Natural killer cell (primary cell): Measurements from ENCODE around the gene AVPR2. TPM values are rescaled to one million over a fixed set of nuclear protein-coding genes. Genes with fewer than 3 reads are reported as not detected.

ENCODE experiments used
- ATAC-seq, 3 donors: fragments of 150-1000 bp in 2 of 3; fragments of 200-7000 bp in 1 of 3; cut with Tn5 transposase; 1 replicate in 1 of 3; 2 replicates in 2 of 3; pipeline ENCODE4 v1.10.0; 2021; ENCODE audit warnings: mild to moderate bottlenecking in 2 of 3, moderate library complexity in 2 of 3
- DNase-seq, 2 donors: peaks; one replicate each; pipeline versions ENCODE4 v3.0.0 to v3.0.0-alpha.2; 2013 to 2021; ENCODE audit warnings: mixed read lengths in 1 of 2
- H3K27ac ChIP-seq: one replicate; pipeline ENCODE4 v1.5.1; 2013; ENCODE audit warnings: mild to moderate bottlenecking, low read length
- H3K27me3 ChIP-seq: one replicate; pipeline ENCODE4 v1.6.1; 2013; ENCODE audit warnings: low read length; ENCODE audit not compliant: control insufficient read depth, insufficient read depth
- H3K36me3 ChIP-seq: one replicate; pipeline ENCODE4 v1.6.1; 2013; ENCODE audit warnings: low read length; ENCODE audit not compliant: control insufficient read depth, insufficient read depth
- H3K4me1 ChIP-seq: one replicate; pipeline ENCODE4 v1.6.1; 2013; ENCODE audit warnings: low read length; ENCODE audit not compliant: control insufficient read depth, insufficient read depth
- H3K4me3 ChIP-seq: one replicate; pipeline ENCODE4 v1.5.1; 2013; ENCODE audit warnings: low read length
- H3K9me3 ChIP-seq: one replicate; pipeline ENCODE4 v1.6.1; 2013; ENCODE audit warnings: low read length; ENCODE audit not compliant: control insufficient read depth, insufficient read depth
- H3K27ac Mint-ChIP-seq, 2 donors: one replicate each; pipeline ENCODE4 v1.8.0; 2022; ENCODE audit warnings: mild to moderate bottlenecking in 2 of 2, mixed read lengths in 2 of 2, moderate library complexity in 1 of 2
- H3K27me3 Mint-ChIP-seq, 2 donors: one replicate each; pipeline ENCODE4 v1.8.0; 2022; ENCODE audit warnings: low read depth in 2 of 2, mixed read lengths in 2 of 2
- H3K36me3 Mint-ChIP-seq: one replicate; pipeline ENCODE4 v1.8.0; 2022; ENCODE audit warnings: mixed read lengths
- H3K4me1 Mint-ChIP-seq, 2 donors: one replicate each; pipeline ENCODE4 v1.8.0; 2022; ENCODE audit warnings: mixed read lengths in 2 of 2
- H3K4me3 Mint-ChIP-seq: one replicate; pipeline ENCODE4 v1.8.0; 2022; ENCODE audit warnings: mild to moderate bottlenecking, moderate library complexity, mixed read lengths
- H3K9me3 Mint-ChIP-seq, 2 donors: one replicate each; pipeline ENCODE4 v1.8.0; 2022; ENCODE audit warnings: mixed read lengths in 2 of 2
- CTCF ChIP-seq: fragments of 200-600 bp; IDR thresholded peaks from one replicate; pipeline ENCODE4 v1.8.0; 2022; ENCODE audit warnings: antibody characterized with exemption
- WGBS: methylation state at CpG from one replicate; pipeline ENCODE4 v1.1.7; 2013; ENCODE audit warnings: missing lambda C conversion rate; ENCODE audit not compliant: insufficient coverage; 5-methylcytosine and 5-hydroxymethylcytosine counted together
- intact Hi-C: fragments of 100-400 bp; cut with micrococcal nuclease; formaldehyde crosslinking; loops from one replicate; pipeline ENCODE4 v1.14.2; 2022
- total RNA-seq, 4 donors: library from RNA; stranded (reverse); fragments of 120-200 nt in 1 of 4; gene quantifications; one replicate each; pipeline versions ENCODE4 v1.2.3 to v1.2.4, GENCODE V29; 2013 to 2022

AVPR2 gene
- total RNA-seq, 3 donors from 2014 or later (not counting 1 experiment from before 2014, with no cell fraction given) = not detected

- H3K36me3 Mint-ChIP-seq = no peaks in the 10 kb centered on the region
- intact Hi-C loops = no loop called here
- H3K36me3 ChIP-seq = no peaks in the 10 kb centered on the region
- TF ChIP-seq CTCF = no peak
- no peak overlapping the region for H3K27ac ChIP-seq
- peaks cover 22% of the 10 kb centered on the region for H3K4me1 ChIP-seq
- peaks cover 24% of the 10 kb centered on the region for H3K27me3 ChIP-seq
- 64% methylated on average over 7 of the region's 7 CpGs for WGBS
- no peaks in the 10 kb centered on the region for H3K9me3 ChIP-seq
- H3K27me3 Mint-ChIP-seq = peaks cover 29 to 34% of the 10 kb centered on the region in 2 donors
- no peaks in the 10 kb centered on the region for H3K9me3 Mint-ChIP-seq
- ATAC-seq = no peak
- H3K4me3 Mint-ChIP-seq = no peak overlapping the region
- H3K4me3 ChIP-seq = no peak overlapping the region
- H3K4me1 Mint-ChIP-seq = peaks cover 0 to 11% of the 10 kb centered on the region in 2 donors
- no peak overlapping the region for H3K27ac Mint-ChIP-seq
- no peak for DNase-seq
Measured at GRCh38 chrX:153882557-153882956, 21.9 kb upstream of the AVPR2 start.

- Histone ChIP-seq H3K27ac (no peak overlapping the region), H3K4me1 (peaks cover 19% of the 10 kb centered on the region), H3K9me3 (no peaks in the 10 kb centered on the region), H3K4me3 (no peak overlapping the region), H3K36me3 (no peaks in the 10 kb centered on the region), H3K27me3 (peaks cover 22% of the 10 kb centered on the region)
- no peaks in the 10 kb centered on the region for H3K9me3 Mint-ChIP-seq
- H3K27ac Mint-ChIP-seq = no peak overlapping the region
- no peak for DNase-seq
- intact Hi-C loops = no loop called here
- no peaks in the 10 kb centered on the region for H3K36me3 Mint-ChIP-seq
- peaks cover 29 to 34% of the 10 kb centered on the region in 2 donors for H3K27me3 Mint-ChIP-seq
- no peak for TF ChIP-seq CTCF
- WGBS = 79% methylated on average over 13 of the region's 13 CpGs
- H3K4me3 Mint-ChIP-seq = no peak overlapping the region
- peaks cover 0 to 6% of the 10 kb centered on the region in 2 donors for H3K4me1 Mint-ChIP-seq
- ATAC-seq = no peak
Measured at GRCh38 chrX:153883163-153883843, 21.2 kb upstream of the AVPR2 start.

GRCh38 chrX:153884136-153884535 is 20.3 kb upstream of the AVPR2 start:
- Histone ChIP-seq H3K27me3 (peaks cover 19% of the 10 kb centered on the region), H3K36me3 (no peaks in the 10 kb centered on the region), H3K27ac (no peak overlapping the region), H3K4me3 (no peak overlapping the region), H3K4me1 (peaks cover 15% of the 10 kb centered on the region), H3K9me3 (no peaks in the 10 kb centered on the region)
- no peak for TF ChIP-seq CTCF
- intact Hi-C loops = no loop called here
- H3K27ac Mint-ChIP-seq = no peak overlapping the region
- ATAC-seq (no peak), DNase-seq (no peak)
- WGBS = 70% methylated on average over 11 of the region's 13 CpGs
- peak overlapping the region; percentile 6 for H3K4me3 Mint-ChIP-seq
- H3K9me3 Mint-ChIP-seq = no peaks in the 10 kb centered on the region
- peaks cover 22 to 32% of the 10 kb centered on the region in 2 donors for H3K27me3 Mint-ChIP-seq
- peaks cover 0 to 2% of the 10 kb centered on the region in 2 donors for H3K4me1 Mint-ChIP-seq
- H3K36me3 Mint-ChIP-seq = no peaks in the 10 kb centered on the region

- Histone ChIP-seq H3K4me3 (no peak overlapping the region), H3K36me3 (no peaks in the 10 kb centered on the region), H3K4me1 (peaks cover 15% of the 10 kb centered on the region), H3K27ac (no peak overlapping the region), H3K27me3 (peaks cover 19% of the 10 kb centered on the region), H3K9me3 (no peaks in the 10 kb centered on the region)
- Mint-ChIP-seq H3K27me3 (peaks cover 18 to 29% of the 10 kb centered on the region in 2 donors), H3K4me3 (no peak overlapping the region), H3K36me3 (no peaks in the 10 kb centered on the region), H3K27ac (no peak overlapping the region), H3K4me1 (no peaks in the 10 kb centered on the region), H3K9me3 (no peaks in the 10 kb centered on the region)
- intact Hi-C loops = no loop called here
- TF ChIP-seq CTCF = no peak
- WGBS = 46% methylated on average over 6 of the region's 6 CpGs
- ATAC-seq (no peak), DNase-seq (peak in 1 of 2 donors; percentile 30)
Measured at GRCh38 chrX:153884590-153884989, 19.9 kb upstream of the AVPR2 start.
